K562 (cell line): ENCODE data around the gene GPR15. TPM values are rescaled to one million over a fixed set of nuclear protein-coding genes. Genes with fewer than 3 reads are reported as not detected.

ENCODE experiments used
- CBFA2T2 ChIP-seq: fragments of 450-650 bp; conservative IDR thresholded peaks from 2 replicates; pipeline ENCODE4 v1.6.1; 2017; ENCODE audit warnings: mild to moderate bottlenecking
- HDAC3 ChIP-seq: fragments of 450-650 bp; IDR thresholded peaks from 2 replicates; pipeline ENCODE4 v1.6.1; 2018; ENCODE audit warnings: borderline replicate concordance, mild to moderate bottlenecking, moderate library complexity; ENCODE audit not compliant: partially characterized antibody
- HNRNPUL1 ChIP-seq: fragments of 200-400 bp; formaldehyde crosslinking; IDR thresholded peaks from 2 replicates; pipeline ENCODE4 v1.6.1; 2017; ENCODE audit warnings: low read length
- PHB ChIP-seq: fragments of 250-450 bp; sonication (Bioruptor Pico); IDR thresholded peaks from 2 replicates; pipeline ENCODE4 v1.5.0; 2021
- SRSF1 ChIP-seq: fragments of 200-400 bp; formaldehyde crosslinking; IDR thresholded peaks from 2 replicates; pipeline ENCODE4 v1.6.1; 2017; ENCODE audit warnings: mild to moderate bottlenecking, low read depth, low read length, moderate library complexity
- TEAD2 ChIP-seq: fragments of 450-650 bp; IDR thresholded peaks from 2 replicates; pipeline ENCODE4 v1.6.1; 2016; ENCODE audit warnings: missing genetic modification characterization, control low read depth, missing compliant biosample characterization
- ZNF778 ChIP-seq: fragments of 450-650 bp; formaldehyde crosslinking; IDR thresholded peaks from 2 replicates; pipeline ENCODE4 v1.4.0; 2020; ENCODE audit warnings: mild to moderate bottlenecking, moderate library complexity
- polyA plus RNA-seq, 8 experiments: library from polyadenylated mRNA; depleted of rRNA in 4 of 8; stranded (reverse) in 5 of 8; unstranded in 3 of 8; fragments of >200 nt; fragmentation: Nextera tagmentation in 2 of 8; fragmentation: Illumina TruSeq in 1 of 8; extraction: Ambion mirVana in 2 of 8; extraction: Trizol in 1 of 8; gene quantifications; 2 replicates each; pipeline versions ENCODE4 v1.2.1 to v1.2.3, GENCODE V29; 2011 to 2014; ENCODE audit warnings: inconsistent platforms in 1 of 8, missing spikeins in 1 of 8
- total RNA-seq, 7 experiments: library from RNA; depleted of rRNA in 6 of 7; stranded (reverse); fragments of >200 nt in 6 of 7; fragmentation: Illumina TruSeq in 2 of 7; extraction: Trizol in 2 of 7; gene quantifications; 2 replicates each; pipeline versions ENCODE4 v1.2.1 to v1.2.3, GENCODE V29; 2011 to 2021; ENCODE audit warnings: low replicate concordance in 1 of 7
- TF ChIP-seq, protein P1 (sequence below), 2 experiments: fragments of 150-350 bp in 1 of 2; IDR thresholded peaks; 2 replicates each; pipeline ENCODE4 v1.6.1; 2012 to 2016; ENCODE audit warnings: low read depth in 2 of 2, low read length in 2 of 2, mild to moderate bottlenecking in 1 of 2, moderate library complexity in 1 of 2
- TF ChIP-seq, protein P2 (sequence below): sonication (generic); formaldehyde crosslinking; IDR thresholded peaks from 2 replicates; pipeline ENCODE4 v1.4.0; 2020; ENCODE audit warnings: mild to moderate bottlenecking, missing genetic modification reagents
- TF ChIP-seq, protein P3 (sequence below): fragments of 450-650 bp; IDR thresholded peaks from 2 replicates; pipeline ENCODE4 v1.6.1; 2016; ENCODE audit warnings: low read depth
- TF ChIP-seq, protein P4 (sequence below): fragments of 450-650 bp; conservative IDR thresholded peaks from 2 replicates; pipeline ENCODE4 v1.6.1; 2016; ENCODE audit warnings: missing genetic modification characterization, low read depth, mild to moderate bottlenecking, control low read depth, missing compliant biosample characterization
- TF ChIP-seq, protein P5 (sequence below): sonication (generic); formaldehyde crosslinking; IDR thresholded peaks from 2 replicates; pipeline ENCODE4 v1.5.0; 2020; ENCODE audit warnings: missing genetic modification reagents

Gene GPR15
- total and polyA plus RNA-seq, 9 of the 15 experiments (the other 6 are each of a cell fraction or from before 2014, with no cell fraction given), result 0.13 TPM; not detected in 8

DNA sequence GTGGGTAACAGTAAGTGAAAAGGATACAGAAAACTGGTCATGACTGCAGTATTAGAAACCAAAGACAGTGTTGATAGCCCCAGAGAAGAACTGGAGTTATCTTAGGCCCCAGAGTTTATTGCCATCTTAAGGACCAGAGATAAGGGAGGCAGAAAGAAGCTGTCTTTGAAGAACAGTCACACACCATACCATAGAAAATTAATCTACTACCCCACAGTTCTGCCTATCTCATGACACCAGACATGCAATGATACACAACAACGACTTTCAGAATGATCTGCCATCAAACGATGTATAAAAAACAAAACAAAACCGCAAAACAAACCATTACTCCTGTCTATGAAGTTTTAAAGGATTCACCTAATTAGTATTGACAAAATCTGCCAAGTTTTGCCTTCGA, 52.0 kb downstream of the GPR15 start (continued):
- TF ChIP-seq, protein P1, sequence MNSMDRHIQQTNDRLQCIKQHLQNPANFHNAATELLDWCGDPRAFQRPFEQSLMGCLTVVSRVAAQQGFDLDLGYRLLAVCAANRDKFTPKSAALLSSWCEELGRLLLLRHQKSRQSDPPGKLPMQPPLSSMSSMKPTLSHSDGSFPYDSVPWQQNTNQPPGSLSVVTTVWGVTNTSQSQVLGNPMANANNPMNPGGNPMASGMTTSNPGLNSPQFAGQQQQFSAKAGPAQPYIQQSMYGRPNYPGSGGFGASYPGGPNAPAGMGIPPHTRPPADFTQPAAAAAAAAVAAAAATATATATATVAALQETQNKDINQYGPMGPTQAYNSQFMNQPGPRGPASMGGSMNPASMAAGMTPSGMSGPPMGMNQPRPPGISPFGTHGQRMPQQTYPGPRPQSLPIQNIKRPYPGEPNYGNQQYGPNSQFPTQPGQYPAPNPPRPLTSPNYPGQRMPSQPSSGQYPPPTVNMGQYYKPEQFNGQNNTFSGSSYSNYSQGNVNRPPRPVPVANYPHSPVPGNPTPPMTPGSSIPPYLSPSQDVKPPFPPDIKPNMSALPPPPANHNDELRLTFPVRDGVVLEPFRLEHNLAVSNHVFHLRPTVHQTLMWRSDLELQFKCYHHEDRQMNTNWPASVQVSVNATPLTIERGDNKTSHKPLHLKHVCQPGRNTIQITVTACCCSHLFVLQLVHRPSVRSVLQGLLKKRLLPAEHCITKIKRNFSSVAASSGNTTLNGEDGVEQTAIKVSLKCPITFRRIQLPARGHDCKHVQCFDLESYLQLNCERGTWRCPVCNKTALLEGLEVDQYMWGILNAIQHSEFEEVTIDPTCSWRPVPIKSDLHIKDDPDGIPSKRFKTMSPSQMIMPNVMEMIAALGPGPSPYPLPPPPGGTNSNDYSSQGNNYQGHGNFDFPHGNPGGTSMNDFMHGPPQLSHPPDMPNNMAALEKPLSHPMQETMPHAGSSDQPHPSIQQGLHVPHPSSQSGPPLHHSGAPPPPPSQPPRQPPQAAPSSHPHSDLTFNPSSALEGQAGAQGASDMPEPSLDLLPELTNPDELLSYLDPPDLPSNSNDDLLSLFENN (IDR thresholded peaks at IDR 0.05; ENCODE audit: low read depth in 2 of 2, low read length in 2 of 2), result peak in 1 of 2 experiments; percentile 96; a peak in 2 of 4 replicates
- TF ChIP-seq SRSF1 (no peak), TEAD2 (no peak), PHB (CRISPR knock-in tag) (no peak), HDAC3 (peak; percentile 93), ZNF778 (CRISPR knock-in tag) (no peak), CBFA2T2 (peak; percentile 100), HNRNPUL1 (no peak)
- TF ChIP-seq, protein P2, sequence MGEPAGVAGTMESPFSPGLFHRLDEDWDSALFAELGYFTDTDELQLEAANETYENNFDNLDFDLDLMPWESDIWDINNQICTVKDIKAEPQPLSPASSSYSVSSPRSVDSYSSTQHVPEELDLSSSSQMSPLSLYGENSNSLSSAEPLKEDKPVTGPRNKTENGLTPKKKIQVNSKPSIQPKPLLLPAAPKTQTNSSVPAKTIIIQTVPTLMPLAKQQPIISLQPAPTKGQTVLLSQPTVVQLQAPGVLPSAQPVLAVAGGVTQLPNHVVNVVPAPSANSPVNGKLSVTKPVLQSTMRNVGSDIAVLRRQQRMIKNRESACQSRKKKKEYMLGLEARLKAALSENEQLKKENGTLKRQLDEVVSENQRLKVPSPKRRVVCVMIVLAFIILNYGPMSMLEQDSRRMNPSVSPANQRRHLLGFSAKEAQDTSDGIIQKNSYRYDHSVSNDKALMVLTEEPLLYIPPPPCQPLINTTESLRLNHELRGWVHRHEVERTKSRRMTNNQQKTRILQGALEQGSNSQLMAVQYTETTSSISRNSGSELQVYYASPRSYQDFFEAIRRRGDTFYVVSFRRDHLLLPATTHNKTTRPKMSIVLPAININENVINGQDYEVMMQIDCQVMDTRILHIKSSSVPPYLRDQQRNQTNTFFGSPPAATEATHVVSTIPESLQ (CRISPR knock-in tag), result no peak
- TF ChIP-seq, protein P3, sequence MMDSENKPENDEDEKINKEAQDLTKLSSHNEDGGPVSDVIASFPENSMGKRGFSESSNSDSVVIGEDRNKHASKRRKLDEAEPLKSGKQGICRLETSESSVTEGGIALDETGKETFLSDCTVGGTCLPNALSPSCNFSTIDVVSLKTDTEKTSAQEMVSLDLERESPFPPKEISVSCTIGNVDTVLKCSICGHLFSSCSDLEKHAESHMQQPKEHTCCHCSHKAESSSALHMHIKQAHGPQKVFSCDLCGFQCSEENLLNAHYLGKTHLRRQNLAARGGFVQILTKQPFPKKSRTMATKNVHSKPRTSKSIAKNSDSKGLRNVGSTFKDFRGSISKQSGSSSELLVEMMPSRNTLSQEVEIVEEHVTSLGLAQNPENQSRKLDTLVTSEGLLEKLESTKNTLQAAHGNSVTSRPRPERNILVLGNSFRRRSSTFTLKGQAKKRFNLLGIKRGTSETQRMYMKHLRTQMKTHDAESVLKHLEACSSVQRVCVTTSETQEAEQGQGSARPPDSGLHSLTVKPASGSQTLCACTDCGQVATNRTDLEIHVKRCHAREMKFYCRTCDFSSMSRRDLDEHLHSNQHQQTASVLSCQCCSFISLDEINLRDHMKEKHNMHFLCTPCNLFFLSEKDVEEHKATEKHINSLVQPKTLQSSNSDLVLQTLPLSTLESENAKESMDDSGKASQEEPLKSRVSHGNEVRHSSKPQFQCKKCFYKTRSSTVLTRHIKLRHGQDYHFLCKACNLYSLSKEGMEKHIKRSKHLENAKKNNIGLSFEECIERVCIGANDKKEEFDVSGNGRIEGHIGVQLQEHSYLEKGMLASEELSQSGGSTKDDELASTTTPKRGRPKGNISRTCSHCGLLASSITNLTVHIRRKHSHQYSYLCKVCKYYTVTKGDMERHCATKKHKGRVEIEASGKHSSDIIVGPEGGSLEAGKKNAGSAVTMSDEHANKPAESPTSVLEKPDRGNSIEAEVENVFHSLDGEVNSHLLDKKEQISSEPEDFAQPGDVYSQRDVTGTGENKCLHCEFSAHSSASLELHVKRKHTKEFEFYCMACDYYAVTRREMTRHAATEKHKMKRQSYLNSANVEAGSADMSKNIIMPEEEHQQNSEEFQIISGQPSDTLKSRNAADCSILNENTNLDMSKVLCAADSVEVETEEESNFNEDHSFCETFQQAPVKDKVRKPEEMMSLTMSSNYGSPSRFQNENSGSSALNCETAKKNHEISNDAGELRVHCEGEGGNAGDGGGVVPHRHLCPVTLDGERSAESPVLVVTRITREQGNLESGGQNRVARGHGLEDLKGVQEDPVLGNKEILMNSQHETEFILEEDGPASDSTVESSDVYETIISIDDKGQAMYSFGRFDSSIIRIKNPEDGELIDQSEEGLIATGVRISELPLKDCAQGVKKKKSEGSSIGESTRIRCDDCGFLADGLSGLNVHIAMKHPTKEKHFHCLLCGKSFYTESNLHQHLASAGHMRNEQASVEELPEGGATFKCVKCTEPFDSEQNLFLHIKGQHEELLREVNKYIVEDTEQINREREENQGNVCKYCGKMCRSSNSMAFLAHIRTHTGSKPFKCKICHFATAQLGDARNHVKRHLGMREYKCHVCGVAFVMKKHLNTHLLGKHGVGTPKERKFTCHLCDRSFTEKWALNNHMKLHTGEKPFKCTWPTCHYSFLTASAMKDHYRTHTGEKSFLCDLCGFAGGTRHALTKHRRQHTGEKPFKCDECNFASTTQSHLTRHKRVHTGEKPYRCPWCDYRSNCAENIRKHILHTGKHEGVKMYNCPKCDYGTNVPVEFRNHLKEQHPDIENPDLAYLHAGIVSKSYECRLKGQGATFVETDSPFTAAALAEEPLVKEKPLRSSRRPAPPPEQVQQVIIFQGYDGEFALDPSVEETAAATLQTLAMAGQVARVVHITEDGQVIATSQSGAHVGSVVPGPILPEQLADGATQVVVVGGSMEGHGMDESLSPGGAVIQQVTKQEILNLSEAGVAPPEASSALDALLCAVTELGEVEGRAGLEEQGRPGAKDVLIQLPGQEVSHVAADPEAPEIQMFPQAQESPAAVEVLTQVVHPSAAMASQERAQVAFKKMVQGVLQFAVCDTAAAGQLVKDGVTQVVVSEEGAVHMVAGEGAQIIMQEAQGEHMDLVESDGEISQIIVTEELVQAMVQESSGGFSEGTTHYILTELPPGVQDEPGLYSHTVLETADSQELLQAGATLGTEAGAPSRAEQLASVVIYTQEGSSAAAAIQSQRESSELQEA, result no peak
- TF ChIP-seq, protein P4, sequence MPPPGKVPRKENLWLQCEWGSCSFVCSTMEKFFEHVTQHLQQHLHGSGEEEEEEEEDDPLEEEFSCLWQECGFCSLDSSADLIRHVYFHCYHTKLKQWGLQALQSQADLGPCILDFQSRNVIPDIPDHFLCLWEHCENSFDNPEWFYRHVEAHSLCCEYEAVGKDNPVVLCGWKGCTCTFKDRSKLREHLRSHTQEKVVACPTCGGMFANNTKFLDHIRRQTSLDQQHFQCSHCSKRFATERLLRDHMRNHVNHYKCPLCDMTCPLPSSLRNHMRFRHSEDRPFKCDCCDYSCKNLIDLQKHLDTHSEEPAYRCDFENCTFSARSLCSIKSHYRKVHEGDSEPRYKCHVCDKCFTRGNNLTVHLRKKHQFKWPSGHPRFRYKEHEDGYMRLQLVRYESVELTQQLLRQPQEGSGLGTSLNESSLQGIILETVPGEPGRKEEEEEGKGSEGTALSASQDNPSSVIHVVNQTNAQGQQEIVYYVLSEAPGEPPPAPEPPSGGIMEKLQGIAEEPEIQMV (tag), result no peak
- TF ChIP-seq, protein P5, sequence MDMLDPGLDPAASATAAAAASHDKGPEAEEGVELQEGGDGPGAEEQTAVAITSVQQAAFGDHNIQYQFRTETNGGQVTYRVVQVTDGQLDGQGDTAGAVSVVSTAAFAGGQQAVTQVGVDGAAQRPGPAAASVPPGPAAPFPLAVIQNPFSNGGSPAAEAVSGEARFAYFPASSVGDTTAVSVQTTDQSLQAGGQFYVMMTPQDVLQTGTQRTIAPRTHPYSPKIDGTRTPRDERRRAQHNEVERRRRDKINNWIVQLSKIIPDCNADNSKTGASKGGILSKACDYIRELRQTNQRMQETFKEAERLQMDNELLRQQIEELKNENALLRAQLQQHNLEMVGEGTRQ, result no peak
